Sigmoid colon (tissue), 7 donors: ENCODE data around the gene GPR25. TPM values are rescaled to one million over a fixed set of nuclear protein-coding genes. Genes with fewer than 3 reads are reported as not detected.

ENCODE experiments used
- DNase-seq: peaks from one replicate; pipeline ENCODE4 v3.0.0-alpha.2; 2019
- H3K27ac ChIP-seq, 4 donors: fragments of 200-600 bp; sonication (generic); one replicate each; pipeline ENCODE4 v1.5.1; 2016 to 2019; ENCODE audit warnings: mild to moderate bottlenecking in 1 of 4
- H3K27me3 ChIP-seq, 3 donors: fragments of 200-600 bp; sonication (generic); one replicate each; pipeline ENCODE4 v1.5.1; 2019; ENCODE audit warnings: mild to moderate bottlenecking in 1 of 3
- H3K36me3 ChIP-seq, 4 donors: fragments of 200-600 bp; sonication (generic); one replicate each; pipeline ENCODE4 v1.5.1; 2016 to 2019
- H3K4me1 ChIP-seq, 4 donors: fragments of 200-600 bp; sonication (generic); one replicate each; pipeline ENCODE4 v1.5.1; 2017 to 2019
- H3K4me3 ChIP-seq, 4 donors: fragments of 200-600 bp; sonication (generic); one replicate each; pipeline ENCODE4 v1.5.1; 2017 to 2019; ENCODE audit warnings: mild to moderate bottlenecking in 2 of 4, moderate library complexity in 1 of 4
- H3K9me3 ChIP-seq, 4 donors: fragments of 200-600 bp in 3 of 4; sonication (generic) in 3 of 4; one replicate each; pipeline versions ENCODE4 v1.5.1 to v1.6.1; 2013 to 2019
- CTCF ChIP-seq, 4 experiments: fragments of 450-650 bp in 3 of 4; fragments of 200-600 bp in 1 of 4; IDR thresholded peaks; one replicate each; pipeline ENCODE4 v1.5.1; 2016 to 2019; ENCODE audit warnings: antibody characterized with exemption in 4 of 4, mild to moderate bottlenecking in 3 of 4, moderate library complexity in 2 of 4
- EP300 ChIP-seq, 4 donors: sonication (generic); formaldehyde crosslinking; IDR thresholded peaks; one replicate each; pipeline ENCODE4 v1.6.1; 2017; ENCODE audit warnings: antibody characterized with exemption in 4 of 4
- POLR2A ChIP-seq, 2 donors: fragments of 450-650 bp; IDR thresholded peaks; one replicate each; pipeline ENCODE4 v1.6.1; 2016; ENCODE audit warnings: antibody characterized with exemption in 2 of 2, mild to moderate bottlenecking in 2 of 2, moderate library complexity in 2 of 2
- POLR2AphosphoS5 ChIP-seq, 4 donors: sonication (generic); formaldehyde crosslinking; IDR thresholded peaks; one replicate each; pipeline ENCODE4 v1.6.1; 2017; ENCODE audit warnings: antibody characterized with exemption in 4 of 4
- WGBS, 2 donors: extraction: QIAGEN DNeasy Blood & Tissue Kit; methylation state at CpG; one replicate each; pipeline ENCODE4 v1.1.7; 2013; 5-methylcytosine and 5-hydroxymethylcytosine counted together
- intact Hi-C: fragments of 100-400 bp; cut with DNase I; formaldehyde crosslinking; loops from one replicate; pipeline ENCODE4 v1.15.1; 2023
- polyA plus RNA-seq, 3 donors: library from polyadenylated mRNA; stranded (reverse); fragments of 200-250 nt; gene quantifications; one replicate each; pipeline ENCODE4 v1.2.3, GENCODE V29; 2013
- total RNA-seq, 4 donors: library from RNA; depleted of rRNA; stranded (reverse); fragments of >200 nt; gene quantifications; one replicate each; pipeline ENCODE4 v1.1.0, GENCODE V29; 2016
- donor health status: healthy with polysubstance abuse.
- donor health status: Bipolar disorder and iron deficiency.
- donor health status: healthy.

Gene GPR25
- total and polyA plus RNA-seq, 7 donors = 1.0 TPM; not detected in 6

GRCh38 chr1:200899954-200900867 lies 27.4 kb downstream of the GPR25 start:
- TF ChIP-seq POLR2AphosphoS5 (IDR thresholded peaks at IDR 0.05) = no peak
- H3K27ac ChIP-seq = no peak overlapping the region
- no peaks in the 10 kb centered on the region for H3K36me3 ChIP-seq
- WGBS, 2 donors = 94% methylated on average over 16 of the region's 16 CpGs
- peak; percentile 53 for DNase-seq
- H3K4me3 ChIP-seq = no peak overlapping the region
- H3K9me3 ChIP-seq = no peaks in the 10 kb centered on the region
- H3K4me1 ChIP-seq = no peaks in the 10 kb centered on the region
- no peaks in the 10 kb centered on the region for H3K27me3 ChIP-seq
- intact Hi-C loops = no loop called here

GRCh38 chr1:200900877-200901276 lies 28.1 kb downstream of the GPR25 start:
- Histone ChIP-seq H3K4me1 (no peaks in the 10 kb centered on the region), H3K27me3 (no peaks in the 10 kb centered on the region), H3K4me3 (no peak overlapping the region), H3K9me3 (no peaks in the 10 kb centered on the region), H3K36me3 (no peaks in the 10 kb centered on the region), H3K27ac (no peak overlapping the region)
- TF ChIP-seq CTCF (IDR thresholded peaks at IDR 0.05) (no peak), EP300 (IDR thresholded peaks at IDR 0.05) (no peak), POLR2A (IDR thresholded peaks at IDR 0.05) (no peak), POLR2AphosphoS5 (IDR thresholded peaks at IDR 0.05) (no peak)
- WGBS, 2 donors = 94 to 96% methylated on average over 17 of the region's 17 CpGs
- intact Hi-C loops = no loop called here
- DNase-seq = peak; percentile 46

GRCh38 chr1:200901350-200901749 lies 28.6 kb downstream of the GPR25 start:
- TF ChIP-seq EP300 (IDR thresholded peaks at IDR 0.05) = no peak
- TF ChIP-seq POLR2AphosphoS5 (IDR thresholded peaks at IDR 0.05) = no peak
- no peak for TF ChIP-seq POLR2A (IDR thresholded peaks at IDR 0.05)
- no peak for TF ChIP-seq CTCF (IDR thresholded peaks at IDR 0.05)
- Histone ChIP-seq H3K9me3 (no peaks in the 10 kb centered on the region), H3K36me3 (no peaks in the 10 kb centered on the region), H3K27ac (no peak overlapping the region), H3K4me1 (no peaks in the 10 kb centered on the region), H3K4me3 (no peak overlapping the region), H3K27me3 (no peaks in the 10 kb centered on the region)
- peak; percentile 55 for DNase-seq
- intact Hi-C loops = no loop called here
- 94 to 97% methylated on average over 5 of the region's 5 CpGs for WGBS, 2 donors

GRCh38 chr1:200901796-200902444 lies 29.1 kb downstream of the GPR25 start:
- Histone ChIP-seq H3K27me3 (no peaks in the 10 kb centered on the region), H3K4me3 (no peak overlapping the region), H3K36me3 (no peaks in the 10 kb centered on the region), H3K4me1 (no peaks in the 10 kb centered on the region), H3K27ac (no peak overlapping the region), H3K9me3 (no peaks in the 10 kb centered on the region)
- intact Hi-C loops = no loop called here
- DNase-seq = peak; percentile 47
- TF ChIP-seq EP300 (IDR thresholded peaks at IDR 0.05) = no peak
- WGBS, 2 donors = 73 to 86% methylated on average over 8 of the region's 8 CpGs

- 87 to 94% methylated on average over 5 of the region's 5 CpGs for WGBS, 2 donors
- H3K4me1 ChIP-seq = no peaks in the 10 kb centered on the region
Measured at GRCh38 chr1:200903793-200904192, 31.0 kb downstream of the GPR25 start.

More at GRCh38 chr1:200903793-200904192, 31.0 kb downstream of the GPR25 start:
- no peak overlapping the region for H3K27ac ChIP-seq
- no peaks in the 10 kb centered on the region for H3K36me3 ChIP-seq
- H3K4me3 ChIP-seq = no peak overlapping the region
- H3K9me3 ChIP-seq = no peaks in the 10 kb centered on the region
- no peaks in the 10 kb centered on the region for H3K27me3 ChIP-seq
- intact Hi-C loops = no loop called here
- no peak for TF ChIP-seq POLR2A (IDR thresholded peaks at IDR 0.05)
- TF ChIP-seq CTCF (IDR thresholded peaks at IDR 0.05) = no peak
- no peak for TF ChIP-seq EP300 (IDR thresholded peaks at IDR 0.05)
- no peak for TF ChIP-seq POLR2AphosphoS5 (IDR thresholded peaks at IDR 0.05)
- peak; percentile 9 for DNase-seq
